Esophagus squamous epithelium (tissue), 5 donors: ENCODE results near the gene STAG1. TPM values are rescaled to one million over a fixed set of nuclear protein-coding genes. Genes with fewer than 3 reads are reported as not detected.

Experiments
- DNase-seq: peaks from one replicate; lab custom pipeline; 2025; lab: John Stamatoyannopoulos, UW
- H3K27ac ChIP-seq, 4 donors: fragments of 200-600 bp; sonication (generic); one replicate each; pipeline ENCODE4 v1.5.1; 2016 to 2019; ENCODE audit warnings: mild to moderate bottlenecking in 1 of 4
- H3K27me3 ChIP-seq, 4 donors: fragments of 200-600 bp; sonication (generic); 1 replicate in 3 of 4; 2 replicates in 1 of 4; pipeline versions ENCODE4 v1.5.1 to v1.6.0; 2017 to 2021; ENCODE audit warnings: antibody characterized with exemption in 1 of 4
- H3K36me3 ChIP-seq, 3 donors: fragments of 200-600 bp; sonication (generic); one replicate each; pipeline ENCODE4 v1.5.1; 2016 to 2019
- H3K4me1 ChIP-seq, 3 donors: fragments of 200-600 bp; sonication (generic); one replicate each; pipeline ENCODE4 v1.5.1; 2017 to 2019
- H3K4me3 ChIP-seq, 4 donors: fragments of 200-600 bp; sonication (generic); 1 replicate in 3 of 4; 2 replicates in 1 of 4; pipeline ENCODE4 v1.5.1; 2016 to 2019; ENCODE audit warnings: mild to moderate bottlenecking in 2 of 4, moderate library complexity in 1 of 4
- H3K9me3 ChIP-seq, 3 donors: fragments of 200-600 bp; sonication (generic); one replicate each; pipeline ENCODE4 v1.5.1; 2016 to 2019
- CTCF ChIP-seq, 6 experiments: fragments of 450-650 bp in 4 of 6; fragments of 200-600 bp in 2 of 6; sonication (generic) in 2 of 6; IDR thresholded peaks; one replicate each; pipeline ENCODE4 v1.5.1; 2016 to 2019; ENCODE audit warnings: antibody characterized with exemption in 6 of 6, mild to moderate bottlenecking in 4 of 6, moderate library complexity in 4 of 6
- POLR2A ChIP-seq, 4 donors: fragments of 450-650 bp; IDR thresholded peaks; one replicate each; pipeline ENCODE4 v1.6.1; 2017; ENCODE audit warnings: antibody characterized with exemption in 4 of 4, mild to moderate bottlenecking in 4 of 4, moderate library complexity in 3 of 4
- WGBS, 2 donors: methylation state at CpG; one replicate each; pipeline ENCODE4 v1.1.5; 2018; 5-methylcytosine and 5-hydroxymethylcytosine counted together
- intact Hi-C: fragments of 100-400 bp; cut with DNase I; formaldehyde crosslinking; loops from one replicate; pipeline ENCODE4 v1.15.0; 2022
- total RNA-seq, 4 donors: library from RNA; depleted of rRNA; stranded (reverse); fragments of >200 nt; gene quantifications; one replicate each; pipeline ENCODE4 v1.1.0, GENCODE V29; 2016
- donor health status: DM: yes; HTN: yes; CAD: no.

Gene STAG1
- total RNA-seq, 4 donors from 2014 or later: 10.9 to 42.9 (median 24.9) TPM

DNA sequence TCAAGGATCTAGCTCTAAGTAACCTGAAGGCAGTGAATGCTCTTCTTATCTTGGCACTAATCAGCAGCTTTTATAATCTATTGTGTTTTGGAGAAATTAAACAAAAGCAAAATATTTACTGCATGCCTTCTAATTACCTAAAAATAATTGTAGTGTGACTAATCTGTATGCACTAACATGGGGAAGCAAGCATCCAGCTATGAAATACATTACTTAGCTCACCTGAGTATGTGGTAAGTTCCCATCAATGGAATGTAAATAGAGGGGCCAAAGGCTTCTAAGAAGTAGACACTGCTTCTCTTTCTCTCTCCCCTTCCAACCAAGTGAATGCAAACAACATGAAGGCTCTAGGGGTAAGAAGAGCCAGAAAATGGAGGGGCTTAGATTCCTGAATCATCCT lies 165.6 kb downstream of the STAG1 start:
- no peak for DNase-seq
- intact Hi-C loops: no loop called here

GRCh38 chr3:136584728-136585127 lies 167.4 kb downstream of the STAG1 start:
- Histone ChIP-seq H3K9me3 (no peaks in the 10 kb centered on the region), H3K27me3 (no peaks in the 10 kb centered on the region), H3K4me1 (peaks cover 0 to 7% (median 0%) of the 10 kb centered on the region in 3 donors), H3K36me3 (peaks cover 0 to 22% (median 0%) of the 10 kb centered on the region in 3 donors), H3K4me3 (no peak overlapping the region), H3K27ac (no peak overlapping the region)
- intact Hi-C loops: no loop called here
- no peak for DNase-seq
- TF ChIP-seq CTCF (IDR thresholded peaks at IDR 0.05) (no peak), POLR2A (IDR thresholded peaks at IDR 0.05) (no peak)

More for the DNA sequence above, 165.6 kb downstream of the STAG1 start:
- Histone ChIP-seq H3K9me3 (no peaks in the 10 kb centered on the region), H3K4me1 (peaks cover 0 to 7% (median 0%) of the 10 kb centered on the region in 3 donors), H3K4me3 (no peak overlapping the region), H3K27ac (no peak overlapping the region), H3K27me3 (no peaks in the 10 kb centered on the region), H3K36me3 (peaks cover 0 to 27% (median 0%) of the 10 kb centered on the region in 3 donors)
- no peak for TF ChIP-seq CTCF (IDR thresholded peaks at IDR 0.05)

DNA sequence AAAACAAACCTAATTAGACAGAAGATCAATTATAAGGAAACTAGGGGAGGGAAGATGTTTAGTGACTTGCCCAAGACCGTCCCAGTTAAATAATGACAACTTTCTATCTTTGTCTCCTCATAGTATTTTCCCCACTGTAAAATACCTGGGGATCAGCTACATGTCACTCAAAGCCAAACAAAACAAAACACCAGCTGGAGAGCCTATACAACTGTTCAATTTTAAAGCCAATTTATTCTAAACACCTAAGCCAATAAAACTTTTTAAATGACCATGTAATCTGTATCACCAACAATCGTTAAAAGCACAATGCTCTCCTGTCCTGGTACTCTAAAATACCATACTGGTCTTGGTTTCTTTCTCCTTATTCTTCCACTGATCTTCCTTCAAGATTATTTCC lies 168.4 kb downstream of the STAG1 start:
- Histone ChIP-seq H3K4me1 (peaks cover 0 to 7% (median 0%) of the 10 kb centered on the region in 3 donors), H3K9me3 (no peaks in the 10 kb centered on the region), H3K4me3 (no peak overlapping the region), H3K27ac (no peak overlapping the region), H3K36me3 (peaks cover 0 to 18% (median 0%) of the 10 kb centered on the region in 3 donors), H3K27me3 (no peaks in the 10 kb centered on the region)
- no peak for DNase-seq
- TF ChIP-seq CTCF (IDR thresholded peaks at IDR 0.05) (no peak), POLR2A (IDR thresholded peaks at IDR 0.05) (no peak)
- 84 to 93% methylated on average over 2 of the region's 2 CpGs for WGBS, 2 donors
- intact Hi-C loops: no loop called here

DNA sequence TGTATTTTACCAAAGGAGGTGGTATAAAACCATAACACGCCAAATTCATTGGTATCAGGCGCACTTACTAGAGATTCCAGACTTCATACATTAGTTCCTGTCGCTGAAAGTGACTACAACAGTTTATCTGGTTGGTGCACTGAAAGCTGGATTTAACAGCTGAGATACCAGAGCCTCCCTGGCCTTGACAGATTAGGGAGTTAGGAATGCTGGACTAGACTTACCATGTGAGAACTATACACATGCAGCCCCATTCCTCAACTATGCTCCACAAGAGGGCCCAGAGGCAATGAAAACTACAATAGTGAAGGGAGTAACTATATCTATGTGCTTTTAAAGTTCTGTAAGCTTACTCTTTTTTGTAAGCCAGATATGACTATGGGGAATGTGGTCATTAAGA lies 174.4 kb downstream of the STAG1 start:
- H3K27ac ChIP-seq: no peak overlapping the region
- no peaks in the 10 kb centered on the region for H3K27me3 ChIP-seq
- H3K36me3 ChIP-seq: peaks cover 0 to 14% (median 0%) of the 10 kb centered on the region in 3 donors
- H3K4me1 ChIP-seq: no peaks in the 10 kb centered on the region
- H3K9me3 ChIP-seq: peaks cover 0 to 5% (median 0%) of the 10 kb centered on the region in 3 donors
- no peak for TF ChIP-seq POLR2A (IDR thresholded peaks at IDR 0.05)
- TF ChIP-seq CTCF (IDR thresholded peaks at IDR 0.05): no peak
- no peak for DNase-seq
- intact Hi-C loops: no loop called here
- no peak overlapping the region for H3K4me3 ChIP-seq
- 90 to 95% methylated on average over 3 of the region's 3 CpGs for WGBS, 2 donors

GRCh38 chr3:136576279-136577009 lies 175.7 kb downstream of the STAG1 start:
- TF ChIP-seq CTCF (IDR thresholded peaks at IDR 0.05): no peak
- no peaks in the 10 kb centered on the region for H3K27me3 ChIP-seq
- WGBS, 2 donors: 48 to 65% methylated on average over 6 of the region's 6 CpGs
- H3K27ac ChIP-seq: no peak overlapping the region
- H3K4me3 ChIP-seq: no peak overlapping the region
- DNase-seq: no peak
- peaks cover 0 to 5% (median 0%) of the 10 kb centered on the region in 3 donors for H3K9me3 ChIP-seq
- no peaks in the 10 kb centered on the region for H3K4me1 ChIP-seq
- peaks cover 0 to 16% (median 0%) of the 10 kb centered on the region in 3 donors for H3K36me3 ChIP-seq
- intact Hi-C loops: no loop called here
